ENCODE results near the gene GRIP2.
A peak's percentile ranks its signal among the peaks of the same experiment; 100 is the strongest.

Gene GRIP2

DNA sequence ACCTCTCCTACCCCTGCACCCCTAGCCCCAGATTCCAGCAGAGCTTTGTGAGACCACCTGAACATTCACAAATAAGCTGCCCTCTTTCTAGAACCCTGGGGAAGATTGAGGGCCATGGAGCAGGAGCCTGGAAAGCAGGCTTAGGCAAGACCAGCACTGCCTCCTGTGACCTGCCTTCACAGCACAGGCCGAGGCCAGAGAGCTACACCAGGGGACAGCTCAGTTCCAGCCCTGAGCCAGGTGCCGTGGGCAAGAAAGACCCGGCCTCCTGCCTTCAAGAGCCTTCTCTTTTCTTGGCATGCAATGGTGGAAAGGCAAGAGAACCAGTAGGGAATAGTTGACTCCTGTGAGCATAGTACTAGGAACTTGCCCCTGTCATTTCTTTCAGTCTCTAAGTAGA lies 89.6 kb downstream of the GRIP2 start:
- DNase-seq = no peak

DNA sequence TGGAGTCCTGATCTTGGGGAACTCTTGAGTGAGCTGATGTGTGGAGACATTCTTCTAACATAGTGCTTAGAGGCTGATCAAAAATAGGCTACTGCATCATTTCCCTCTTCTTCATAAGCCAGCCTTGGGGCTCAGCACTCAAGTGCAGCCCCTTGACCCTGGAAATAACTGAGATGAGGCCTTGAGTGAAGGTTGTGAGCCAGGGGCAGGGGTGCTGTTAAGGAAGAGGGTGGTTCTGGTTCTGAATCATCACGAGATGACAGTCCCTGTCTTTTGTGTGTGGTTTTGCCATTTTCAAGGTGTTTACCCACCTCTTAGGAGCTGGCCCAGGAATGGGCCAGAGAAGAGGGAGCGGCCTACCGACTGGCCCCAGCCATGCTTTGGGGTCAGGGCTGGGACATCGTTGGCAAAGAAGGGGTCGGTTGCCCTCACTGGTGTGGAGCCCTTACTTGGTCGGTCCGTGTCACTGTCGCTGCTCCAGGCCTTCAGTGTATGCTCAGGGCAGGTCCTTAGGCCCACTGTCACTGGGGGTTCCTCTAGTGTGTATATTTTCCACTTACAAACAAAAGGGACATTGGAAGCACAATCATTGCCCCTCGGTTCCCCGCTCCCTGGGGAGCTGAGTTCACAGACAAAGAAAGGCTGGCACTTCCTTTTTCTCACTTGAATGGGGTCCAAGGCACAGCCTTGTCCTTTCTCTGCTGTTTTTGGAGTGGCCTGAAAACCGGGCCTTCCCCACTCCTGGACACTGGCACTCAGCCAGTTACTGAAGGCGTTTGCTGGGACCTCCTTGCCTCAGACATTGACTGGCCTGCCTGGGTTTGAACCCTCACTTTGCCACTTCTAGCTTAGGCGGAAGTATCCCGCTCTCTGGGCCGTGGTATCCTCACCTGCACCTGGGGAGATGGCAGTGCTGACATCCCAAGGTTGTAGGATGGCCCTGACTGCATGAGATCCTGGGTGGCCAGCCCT lies 91.1 kb downstream of the GRIP2 start:
- DNase-seq = no peak

DNA sequence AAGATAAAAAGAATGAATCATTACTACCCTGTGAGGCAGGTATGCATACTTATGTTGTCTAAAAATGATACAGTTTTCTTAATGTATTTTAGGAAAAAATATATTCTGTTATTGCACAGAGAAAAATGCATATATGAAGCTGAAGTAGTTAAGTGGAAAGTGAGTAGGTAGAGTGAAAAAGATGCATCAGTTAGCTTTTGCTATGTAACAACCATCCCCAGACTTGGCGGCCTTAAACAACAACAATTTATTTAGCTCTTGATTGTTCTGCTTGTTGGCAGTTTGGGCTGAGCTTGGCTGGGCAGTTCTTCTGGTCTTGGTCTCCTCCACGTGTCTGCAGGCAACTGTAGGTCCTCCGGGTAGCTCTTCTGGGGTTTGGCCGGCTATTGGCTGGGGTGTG lies 92.1 kb downstream of the GRIP2 start:
- DNase-seq = no peak

DNA sequence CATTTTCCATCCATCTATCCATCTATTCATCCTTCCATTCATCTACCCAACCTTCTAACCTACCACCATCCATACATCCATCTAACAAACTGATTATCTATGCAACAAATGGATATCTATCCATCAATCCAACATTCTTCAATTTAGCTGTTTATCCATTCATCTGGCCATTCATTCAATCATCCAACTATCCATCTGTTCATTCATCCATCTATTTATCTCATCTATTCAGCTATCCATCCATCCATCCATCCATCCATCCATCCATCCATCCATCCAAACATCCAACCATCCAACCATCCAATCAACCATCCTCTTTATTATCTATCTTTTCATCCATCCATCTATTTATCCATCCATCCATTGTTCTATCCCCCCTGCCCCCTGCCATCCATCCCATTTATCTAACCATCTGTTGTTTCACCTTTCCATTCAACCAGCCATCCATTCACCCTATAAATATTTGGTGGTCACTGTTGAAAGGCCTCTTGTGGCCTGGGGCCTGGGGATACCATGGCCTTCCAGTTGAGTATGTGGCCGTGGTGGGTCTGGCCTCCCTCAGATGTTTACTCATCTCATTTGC lies 93.1 kb downstream of the GRIP2 start:
- DNase-seq = no peak

DNA sequence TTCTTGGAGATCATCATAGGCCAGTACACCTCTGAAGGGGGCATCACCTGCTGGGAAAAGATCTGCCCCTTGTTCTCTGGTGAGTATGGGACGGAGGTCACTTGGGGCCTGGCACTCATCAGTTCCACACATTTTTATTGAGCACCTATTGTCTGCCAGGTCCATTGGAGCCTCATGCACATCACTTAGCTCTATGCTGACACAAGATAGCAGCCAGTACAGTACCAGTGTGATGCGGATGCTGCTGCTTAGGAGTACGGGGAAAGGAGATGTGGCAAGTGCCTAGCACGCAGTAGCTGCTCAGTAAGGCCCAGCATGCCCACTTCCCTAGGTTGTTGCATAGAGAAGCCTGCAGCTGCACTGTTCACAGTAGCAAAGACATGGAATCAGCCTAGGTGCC lies 94.4 kb downstream of the GRIP2 start:
- no peak for DNase-seq

DNA sequence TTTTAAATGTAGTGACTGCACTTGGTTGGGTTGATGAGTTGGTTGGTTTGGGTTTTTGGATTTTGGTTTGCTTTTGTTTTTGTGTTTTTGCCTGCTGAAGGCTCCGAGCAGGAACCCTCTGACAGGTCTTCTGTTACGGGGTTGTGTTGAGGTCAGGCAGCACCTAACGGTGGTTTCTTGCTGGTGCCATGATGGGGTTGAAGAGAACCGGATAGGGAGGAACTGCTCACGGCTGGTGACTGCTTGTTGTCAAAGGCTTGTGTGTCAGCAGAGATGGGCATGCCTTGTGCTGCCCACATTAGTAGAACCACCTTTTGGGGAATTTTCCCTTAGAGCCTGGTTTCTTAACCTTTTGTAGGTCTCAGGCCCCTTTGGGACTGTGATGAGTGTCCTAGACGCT lies 95.8 kb downstream of the GRIP2 start:
- no peak for DNase-seq

DNA sequence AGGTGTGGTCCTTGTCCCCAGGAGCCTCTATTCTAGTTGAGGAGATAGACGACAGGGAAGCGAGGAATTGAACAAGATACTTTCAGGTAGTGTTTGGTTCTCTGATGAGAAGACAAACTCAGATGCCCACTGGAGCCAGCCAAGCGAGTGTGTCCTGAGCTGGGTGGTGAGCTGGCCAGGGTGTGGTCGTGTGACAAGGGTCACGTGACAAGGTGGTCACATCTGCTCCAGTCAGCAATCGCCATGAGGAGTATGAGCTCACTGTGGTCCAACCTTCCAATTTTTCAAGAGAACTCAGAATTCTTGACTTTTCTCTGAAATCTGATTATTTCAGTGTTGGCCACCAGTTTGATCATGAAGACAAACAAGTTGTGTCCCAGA lies 98.2 kb downstream of the GRIP2 start:
- no peak for DNase-seq

DNA sequence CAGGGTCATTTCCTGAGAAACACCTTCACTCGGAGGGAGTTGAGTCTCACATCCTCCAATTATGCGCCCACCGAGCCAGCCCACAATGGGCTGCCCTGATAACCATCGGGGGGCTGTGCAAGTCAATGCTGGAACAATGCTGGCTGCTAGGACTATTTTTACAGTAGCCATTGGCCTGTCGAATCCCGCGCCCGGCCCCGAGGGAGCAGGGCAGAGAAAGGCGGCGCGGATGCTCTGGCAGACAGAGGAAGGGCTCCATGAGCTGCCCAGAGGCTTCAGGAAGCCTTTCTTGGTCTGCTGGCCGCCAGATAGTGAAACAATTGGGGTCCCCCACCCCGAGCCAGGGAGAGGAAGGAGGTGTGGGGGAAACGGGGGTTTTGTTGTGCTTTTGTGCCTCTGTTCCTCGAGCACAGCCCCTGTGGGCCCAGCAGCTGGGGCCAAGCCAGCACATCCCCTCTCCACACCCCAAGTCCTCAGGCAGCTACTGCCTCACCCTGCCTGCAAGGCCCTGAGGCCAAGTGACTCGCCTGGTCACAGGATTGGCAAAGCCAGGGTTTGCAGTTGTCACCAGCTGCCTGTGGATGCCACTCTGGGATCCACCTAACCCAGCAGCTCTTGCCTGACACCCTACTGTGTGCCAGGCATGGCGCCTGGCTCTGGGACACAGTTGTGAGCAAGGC lies 98.8 kb downstream of the GRIP2 start:
- DNase-seq = no peak

DNA sequence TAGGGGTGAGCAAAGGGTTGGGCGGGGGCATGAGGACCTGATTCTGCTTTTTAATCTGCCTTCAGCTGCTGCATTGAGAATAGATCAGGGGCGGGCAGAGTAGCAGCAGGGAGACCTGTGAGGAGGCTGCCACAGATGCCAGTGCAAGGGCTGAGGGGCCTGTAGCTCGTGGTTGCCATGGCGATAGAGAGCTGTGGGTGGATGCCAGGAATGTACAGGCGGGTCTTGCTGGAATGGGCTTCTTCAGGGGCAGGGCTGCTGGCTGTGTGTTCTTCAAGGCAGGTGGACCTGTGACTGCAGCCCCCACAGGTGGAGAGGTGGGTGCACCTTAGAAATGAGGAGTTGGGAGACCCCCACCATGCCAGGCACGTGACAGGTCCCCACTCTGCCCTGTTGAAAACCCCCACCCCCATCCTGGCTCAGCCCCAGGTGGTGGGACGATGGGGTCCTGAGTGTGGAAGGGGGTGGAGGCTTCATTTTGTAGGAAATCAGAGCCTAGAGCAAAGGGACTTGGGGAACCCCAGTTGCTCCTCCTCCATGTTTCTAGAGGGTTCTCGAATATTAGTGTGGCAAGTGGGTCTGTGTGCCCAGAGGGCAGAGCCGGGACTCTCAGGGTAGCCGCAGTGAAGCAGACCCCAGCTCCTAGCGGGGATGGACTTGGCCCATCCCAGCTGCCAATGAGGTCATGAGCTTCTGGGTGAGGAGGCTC lies 99.5 kb downstream of the GRIP2 start:
- peak; percentile 7 for DNase-seq

DNA sequence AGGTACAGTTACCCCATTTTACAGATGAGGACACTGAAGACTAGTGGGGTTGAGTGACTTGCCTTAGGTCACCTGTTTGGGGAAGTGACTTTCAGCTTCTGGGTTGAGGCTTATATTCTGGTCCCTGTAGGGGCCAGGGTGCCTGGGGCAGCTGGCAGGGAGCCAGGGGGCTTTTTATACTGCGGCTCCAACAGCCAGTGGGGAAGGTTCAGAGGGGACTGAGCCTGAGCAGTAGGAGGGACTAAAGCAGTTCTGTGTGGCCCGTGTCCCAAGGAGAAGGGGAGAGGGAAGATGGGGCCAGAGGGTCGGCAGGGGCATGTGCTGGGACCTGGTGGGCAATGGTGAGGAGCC lies 100.0 kb downstream of the GRIP2 start:
- DNase-seq = no peak

DNA sequence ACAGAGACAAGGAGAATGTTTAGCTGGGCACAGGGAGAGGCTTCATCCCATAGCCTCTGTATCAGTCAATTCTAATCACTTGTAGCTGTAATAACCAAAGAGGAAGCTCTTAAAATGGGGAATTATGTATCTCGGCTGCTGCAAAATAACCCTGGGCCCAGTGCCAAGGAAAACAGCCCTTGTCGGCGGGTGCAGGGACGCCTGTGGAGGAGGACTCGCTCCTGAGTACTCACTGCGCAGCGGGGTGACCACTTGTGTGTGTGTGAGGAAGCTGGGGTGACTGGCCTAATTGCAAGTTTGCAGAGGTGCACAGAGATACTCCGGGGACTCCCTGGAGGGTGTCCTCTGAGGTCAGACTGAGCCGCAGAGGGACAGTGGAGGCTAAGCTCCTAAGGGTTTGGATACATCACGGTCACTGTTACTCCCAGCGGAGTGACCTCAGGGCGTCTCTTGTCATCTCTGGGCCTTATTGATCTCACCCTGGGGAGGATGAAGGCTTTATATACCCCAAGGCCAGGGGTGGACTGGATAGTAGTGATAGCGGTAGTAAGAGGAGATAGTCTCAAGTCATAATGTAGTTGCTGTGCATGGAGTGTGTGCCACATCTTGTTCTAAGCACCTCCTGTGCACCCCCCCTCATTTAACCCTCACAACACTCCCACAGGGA lies 100.5 kb downstream of the GRIP2 start:
- DNase-seq = peak; percentile 60

Data from NCI-H1436 (cell line).